ENCODE data around the gene FAM9A.
"Not testable (repeated sequence)": the region's sequence is repeated elsewhere in the genome, so short reads cannot be mapped to it uniquely, and the experiment has no call there.

Gene FAM9A

DNA sequence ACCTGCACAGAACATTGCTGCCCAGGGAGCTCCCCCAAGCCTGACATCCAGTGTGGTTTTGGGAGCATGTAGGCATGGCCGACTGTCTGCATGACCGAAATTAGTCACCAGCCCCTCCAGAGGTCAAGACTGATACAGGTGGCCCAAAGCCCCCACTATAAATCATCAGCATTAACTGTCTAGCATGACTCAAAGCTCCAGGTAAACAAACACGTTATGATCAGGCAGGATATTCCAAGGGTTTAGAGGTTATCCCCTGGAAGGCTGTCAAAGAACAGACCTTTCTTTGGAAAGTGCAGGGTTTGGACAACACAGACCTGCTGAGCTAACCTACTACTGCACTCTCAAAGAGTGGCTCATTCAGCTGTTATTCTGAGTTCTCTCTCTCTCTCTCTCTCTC, 2.1 kb upstream of the FAM9A start:
- DNase-seq (ENCODE audit: low read depth, low spot score), result no peak

DNA sequence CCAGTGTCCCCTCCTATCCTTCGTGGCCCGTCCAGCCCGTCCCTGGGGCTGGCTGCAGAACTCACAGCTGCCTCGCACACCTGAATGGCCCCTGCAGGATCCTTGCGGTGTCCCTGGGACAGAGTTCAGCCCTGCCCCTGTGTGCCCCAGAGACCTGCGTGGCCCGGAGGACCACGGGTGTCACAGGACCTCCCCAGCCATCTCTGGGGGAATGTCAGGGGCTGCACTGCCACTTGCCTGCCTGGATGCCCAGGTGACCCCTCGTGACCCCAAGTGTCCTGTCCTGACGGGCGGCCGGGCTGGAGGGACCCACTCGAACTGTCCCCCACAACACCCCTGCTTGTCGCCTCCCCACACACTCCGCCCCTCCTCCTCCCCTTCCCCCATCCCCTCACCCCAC, 832 bp downstream of the FAM9A start:
- not testable (repeated sequence) for DNase-seq (ENCODE audit: low read depth, low spot score)

DNA sequence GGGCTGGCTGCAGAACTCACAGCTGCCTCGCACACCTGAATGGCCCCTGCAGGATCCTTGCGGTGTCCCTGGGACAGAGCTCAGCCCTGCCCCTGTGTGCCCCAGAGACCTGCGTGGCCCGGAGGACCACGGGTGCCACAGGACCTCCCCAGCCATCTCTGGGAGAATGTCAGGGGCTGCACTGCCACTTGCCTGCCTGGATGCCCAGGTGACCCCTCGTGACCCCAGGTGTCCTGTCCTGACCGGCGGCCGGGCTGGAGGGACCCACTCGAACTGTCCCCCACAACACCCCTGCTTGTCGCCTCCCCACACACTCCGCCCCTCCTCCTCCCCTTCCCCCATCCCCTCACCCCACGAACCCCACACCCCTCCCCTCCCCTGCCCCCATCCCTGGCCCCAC, 1.9 kb downstream of the FAM9A start:
- not testable (repeated sequence) for DNase-seq (ENCODE audit: low read depth, low spot score)

DNA sequence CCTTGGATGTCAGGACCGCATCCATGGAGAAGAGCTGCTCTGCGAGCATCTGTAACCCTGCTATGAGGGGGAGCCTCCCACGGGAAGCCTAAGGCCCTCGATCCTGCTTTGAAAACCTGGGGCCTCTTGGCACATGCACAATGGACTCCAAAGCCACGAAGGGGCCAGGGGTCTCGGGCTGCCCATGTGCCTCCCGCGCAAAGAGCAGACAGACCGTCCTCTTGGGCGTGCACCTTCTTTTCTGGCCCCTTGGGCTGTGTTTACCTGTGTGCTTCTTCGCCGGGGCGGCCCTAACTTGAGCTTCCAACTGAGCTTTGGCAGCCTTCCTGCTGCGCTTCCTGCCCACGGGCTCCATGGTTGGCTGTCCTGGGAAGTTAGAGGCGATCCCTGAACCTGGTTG, 2.5 kb downstream of the FAM9A start:
- DNase-seq (ENCODE audit: low read depth, low spot score), result not testable (repeated sequence)

DNA sequence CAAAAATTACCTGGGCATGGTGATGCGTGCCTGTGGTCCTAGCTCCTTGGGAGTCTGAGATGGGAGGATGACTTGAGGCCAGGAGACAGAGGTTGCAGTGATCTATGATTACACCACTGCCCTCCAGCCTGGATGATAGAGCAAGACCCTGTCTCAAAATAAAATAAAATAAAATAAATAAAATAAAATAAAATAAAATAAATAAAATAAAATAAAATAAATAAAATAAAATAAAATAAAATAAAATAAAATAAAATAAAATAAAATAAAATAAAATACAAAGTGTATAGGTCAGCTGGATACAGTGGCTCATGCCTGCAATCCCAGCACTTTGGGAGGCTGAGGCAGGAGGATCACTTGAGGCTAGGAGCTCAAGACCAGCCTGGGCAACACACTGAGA, 14.1 kb downstream of the FAM9A start:
- not testable (repeated sequence) for DNase-seq (ENCODE audit: low read depth, low spot score)

DNA sequence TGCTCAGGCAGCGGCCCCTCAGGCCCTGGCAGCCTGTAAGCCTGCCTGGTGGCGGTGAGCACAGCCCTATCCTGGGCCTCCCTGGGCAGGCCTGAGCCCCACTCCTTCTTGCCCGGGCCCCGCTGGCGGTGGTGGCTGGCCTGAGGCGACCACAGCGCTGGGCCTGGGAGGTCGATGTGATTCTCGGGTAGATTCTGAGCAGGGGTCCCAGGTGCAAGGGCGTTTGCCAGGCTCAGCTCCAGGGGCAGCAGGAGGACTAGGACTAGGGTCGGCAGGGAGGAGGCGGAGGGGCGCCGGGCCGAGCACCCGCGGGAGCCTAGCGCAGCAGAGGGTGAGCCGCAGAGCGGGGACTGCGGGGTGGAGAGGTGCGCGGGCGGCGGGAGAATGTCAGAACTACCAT, 17.0 kb downstream of the FAM9A start:
- no peak for DNase-seq (ENCODE audit: low read depth, low spot score)

DNA sequence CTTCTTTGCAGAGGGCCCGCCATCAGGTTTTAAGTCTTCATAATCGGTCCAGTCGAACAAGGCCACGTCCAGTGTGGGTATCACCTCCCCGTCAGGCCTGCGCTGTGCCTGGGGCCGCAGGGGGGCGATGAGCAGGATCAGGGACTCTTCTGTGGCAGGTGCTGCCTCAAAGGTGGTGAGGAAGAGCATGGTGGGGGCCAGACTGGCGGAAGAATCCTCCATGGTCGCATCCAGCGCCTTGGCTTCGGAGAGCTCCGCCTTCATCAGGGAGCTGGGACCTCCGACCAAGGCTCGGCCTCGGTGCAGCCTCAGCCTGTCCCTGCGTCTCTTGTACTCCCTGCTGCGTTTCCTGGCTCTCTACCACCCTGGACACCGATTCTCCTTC, 17.5 kb downstream of the FAM9A start:
- DNase-seq (ENCODE audit: low read depth, low spot score), result no peak

DNA sequence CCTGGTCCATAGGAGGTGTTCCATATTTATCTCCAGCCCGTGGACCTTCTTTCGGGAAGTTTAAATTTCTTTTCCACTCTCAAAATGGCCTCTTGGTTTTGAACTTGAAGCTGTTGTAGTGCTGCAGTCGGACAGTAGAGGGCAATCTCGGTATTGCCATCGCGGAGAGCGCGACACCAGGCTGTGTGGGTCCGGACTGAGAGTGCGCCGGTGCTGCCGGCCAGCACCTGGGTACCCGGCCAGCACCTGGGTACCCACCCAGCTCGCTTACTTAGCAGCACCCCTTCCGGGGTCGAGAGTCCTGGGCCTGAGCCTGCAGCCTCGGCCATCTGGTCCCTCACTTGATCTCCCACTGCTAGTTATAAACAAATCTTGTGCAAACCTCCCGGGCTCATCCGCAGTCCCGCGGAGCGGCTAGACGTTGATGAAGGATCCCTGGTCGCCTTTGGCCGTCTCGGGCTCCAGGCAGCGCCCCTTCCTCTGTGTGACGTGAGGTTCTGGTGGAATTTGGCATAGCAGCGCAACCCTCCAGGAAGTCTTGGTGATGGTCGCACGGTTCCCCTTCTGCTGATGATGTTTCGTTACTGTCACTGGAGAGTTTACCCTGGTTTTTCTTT, 18.0 kb downstream of the FAM9A start:
- peak; percentile 7 for DNase-seq (ENCODE audit: low read depth, low spot score)

DNA sequence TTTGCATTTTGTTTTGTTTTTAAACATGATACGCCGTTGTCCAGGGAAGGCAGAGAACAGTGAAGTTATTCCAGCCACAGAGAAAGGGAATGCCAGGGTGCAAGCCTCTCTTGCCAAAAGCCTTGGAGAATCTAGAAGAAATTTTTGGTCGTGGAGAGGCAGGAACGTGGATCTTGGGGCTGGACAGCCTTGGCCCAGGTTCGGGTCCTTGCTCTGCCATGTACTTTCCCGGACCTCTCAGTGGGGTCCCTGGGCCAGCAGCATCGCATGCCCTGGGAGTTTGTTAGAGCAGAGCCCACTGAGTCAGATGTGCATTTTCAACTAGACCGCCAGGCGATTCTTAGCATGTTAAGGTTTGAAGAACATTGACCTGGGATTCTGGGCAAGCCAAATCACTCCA, 18.6 kb downstream of the FAM9A start:
- DNase-seq (ENCODE audit: low read depth, low spot score), result no peak

DNA sequence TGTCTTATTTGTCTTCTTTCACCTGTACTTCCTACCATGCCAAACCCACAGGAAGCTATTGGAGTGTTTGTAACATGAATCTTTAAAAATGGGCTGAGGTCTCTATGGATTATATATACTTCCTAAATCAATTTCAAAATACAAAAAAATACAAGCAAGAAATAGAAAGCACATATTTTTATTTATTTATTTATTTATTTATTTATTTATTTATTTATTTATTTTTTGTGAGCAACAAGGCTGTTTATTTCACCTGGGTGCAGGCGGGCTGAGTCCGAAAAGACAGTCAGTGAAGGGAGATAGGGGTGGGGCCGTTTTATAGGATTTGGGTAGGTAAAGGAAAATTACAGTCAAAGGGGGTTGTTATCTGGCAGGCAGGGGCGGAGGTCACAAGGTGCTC, 19.3 kb downstream of the FAM9A start:
- not testable (repeated sequence) for DNase-seq (ENCODE audit: low read depth, low spot score)

DNA sequence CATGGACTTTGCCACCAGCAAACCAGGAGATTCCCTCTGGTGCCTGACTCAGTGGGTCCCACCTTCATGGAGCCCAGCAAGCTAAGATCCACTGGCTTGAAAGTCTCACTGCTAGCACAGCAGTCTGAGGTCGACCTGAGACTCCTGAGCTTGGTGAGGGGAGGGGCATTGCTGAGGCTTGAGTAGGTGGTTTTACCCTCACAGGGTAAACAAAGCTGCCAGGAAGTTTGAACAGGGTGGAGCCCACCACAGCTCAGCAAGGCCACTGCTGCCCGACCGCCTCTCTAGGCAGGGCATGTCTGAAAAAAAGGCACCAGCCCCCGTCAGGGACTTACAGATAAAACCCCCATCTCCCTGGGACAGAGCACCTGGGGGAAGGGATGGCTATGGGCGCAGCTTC, 28.1 kb downstream of the FAM9A start:
- no peak for DNase-seq (ENCODE audit: low read depth, low spot score)

DNA sequence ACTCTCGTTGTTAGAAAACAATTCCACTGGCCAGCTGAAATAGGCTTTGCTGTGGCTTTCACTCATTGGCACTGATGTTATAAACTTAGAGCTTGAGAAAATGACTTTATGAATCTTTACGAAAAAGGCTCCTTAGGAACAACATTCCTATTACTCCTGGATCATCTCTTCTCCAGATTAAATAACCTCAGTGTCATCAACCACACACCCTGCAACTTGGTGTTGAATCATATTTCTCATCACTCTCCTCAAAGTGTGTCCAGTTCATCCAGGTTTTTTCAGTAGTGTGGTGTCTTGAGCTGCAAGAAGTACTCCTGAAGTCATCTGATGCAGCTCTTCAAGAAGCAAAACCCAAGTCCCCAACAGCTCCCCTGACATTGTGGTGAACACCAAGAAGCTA, 41.2 kb downstream of the FAM9A start:
- no peak for DNase-seq (ENCODE audit: low read depth, low spot score)

DNA sequence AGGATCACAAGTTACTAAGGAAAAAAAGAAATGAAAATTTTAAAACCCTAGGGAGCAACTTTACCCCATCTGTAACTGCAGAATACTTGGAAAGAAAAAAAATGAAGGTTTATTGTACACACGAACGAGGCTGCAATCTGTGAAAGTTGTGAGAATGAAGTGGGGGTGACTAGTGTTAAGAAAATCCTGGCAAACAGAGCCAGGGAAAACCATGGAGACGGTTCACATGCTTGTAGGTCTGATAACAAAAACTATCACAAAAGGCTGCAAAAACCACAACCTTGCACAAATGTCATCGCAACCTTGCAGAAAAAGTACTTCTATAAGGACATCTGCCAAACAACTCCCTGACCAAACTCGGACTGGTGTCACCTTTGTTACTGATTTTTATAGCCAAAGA, 42.5 kb downstream of the FAM9A start:
- DNase-seq (ENCODE audit: low read depth, low spot score), result peak; percentile 25

DNA sequence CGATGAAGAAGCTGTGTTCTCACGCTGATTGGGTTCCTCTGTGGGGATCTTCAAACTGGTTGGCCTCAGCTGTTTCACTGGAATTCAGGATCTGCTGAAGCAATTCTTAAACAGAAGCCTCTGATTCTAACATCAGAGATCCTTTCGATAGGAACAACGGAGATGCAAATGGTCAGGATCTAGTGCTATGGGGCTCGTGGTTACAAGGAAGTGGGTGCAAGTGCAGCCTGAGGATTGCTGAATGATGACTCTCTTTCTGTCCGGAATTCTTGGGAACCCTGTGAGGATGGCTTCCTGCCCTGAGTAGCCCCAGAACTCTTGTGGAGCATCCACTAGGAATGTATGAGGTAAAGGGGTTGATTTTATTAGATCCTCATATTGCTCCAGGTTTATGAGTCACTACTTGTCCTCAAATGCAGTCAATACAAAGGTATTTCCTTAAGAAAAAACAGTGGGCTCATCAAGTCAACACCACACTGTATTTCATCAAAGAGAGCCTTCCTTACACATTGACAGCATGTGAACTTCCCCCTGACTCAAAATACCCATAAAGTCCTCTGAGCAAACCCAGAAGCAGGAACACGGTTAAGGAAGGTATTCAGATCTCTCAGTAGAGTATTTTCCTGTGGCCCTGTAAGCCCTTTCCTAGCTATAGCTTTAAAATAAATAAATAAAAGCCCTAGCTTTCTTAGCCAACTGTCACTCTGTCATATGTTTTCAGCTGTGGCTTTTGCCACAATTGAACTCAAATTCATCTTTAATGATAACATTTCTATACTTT, 43.4 kb downstream of the FAM9A start:
- peak; percentile 6 for DNase-seq (ENCODE audit: low read depth, low spot score)

DNA sequence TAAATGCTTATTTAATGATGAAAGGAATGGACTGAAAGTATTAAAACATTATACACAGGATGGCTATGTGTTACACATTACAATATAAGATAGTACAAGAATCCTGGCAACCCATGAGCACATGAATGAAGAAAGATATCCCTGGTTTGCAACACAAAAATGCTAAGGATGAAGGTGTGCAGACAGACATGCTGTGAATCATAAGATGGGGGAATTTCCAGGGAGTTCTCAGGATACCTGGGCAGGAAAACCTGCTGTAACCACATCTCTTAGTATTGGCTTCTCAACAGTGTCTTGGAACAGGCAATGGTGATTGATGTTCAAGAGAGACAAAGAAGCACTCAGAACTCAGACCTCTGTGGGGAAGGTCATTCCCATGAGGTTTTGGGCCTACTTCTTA, 45.4 kb downstream of the FAM9A start:
- DNase-seq (ENCODE audit: low read depth, low spot score), result no peak

DNA sequence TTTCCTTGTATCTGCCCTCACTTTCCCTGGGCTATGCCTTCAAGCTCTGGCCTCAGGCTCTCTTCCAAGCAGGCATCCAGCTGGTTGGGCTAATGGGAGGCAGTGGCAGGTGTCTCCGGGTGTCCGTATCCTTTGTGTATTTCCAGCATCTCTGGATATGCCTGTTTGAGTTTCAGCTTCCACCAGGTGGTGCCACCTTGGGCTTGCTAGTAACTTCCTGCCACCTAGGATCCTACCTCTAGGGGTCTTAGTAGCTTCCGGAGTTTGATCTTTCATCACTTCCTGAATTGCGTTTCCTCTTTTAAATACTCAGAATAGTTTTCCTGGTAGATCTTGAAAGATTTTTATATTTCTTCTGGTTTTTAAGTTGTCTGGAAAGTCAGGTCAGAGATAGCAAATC, 46.1 kb downstream of the FAM9A start:
- DNase-seq (ENCODE audit: low read depth, low spot score), result no peak

DNA sequence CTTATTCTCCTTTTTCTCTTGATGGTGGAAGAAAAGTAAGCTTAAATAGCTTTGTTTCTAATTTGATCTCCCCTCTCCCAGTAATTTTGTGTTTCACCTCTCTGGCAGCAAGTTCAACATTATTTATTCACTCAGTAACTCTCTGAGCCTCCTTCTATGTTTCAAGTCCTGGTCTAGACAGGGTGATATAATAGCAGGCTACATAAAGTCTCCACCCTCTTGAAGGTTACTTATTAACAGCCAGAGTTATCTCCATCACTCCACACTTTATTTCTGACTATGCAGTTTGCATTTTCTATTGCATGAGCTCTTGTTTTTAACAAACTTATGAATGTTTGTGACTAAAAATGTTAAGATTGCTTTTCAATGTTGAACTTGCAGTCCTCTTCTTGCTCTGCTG, 51.5 kb downstream of the FAM9A start:
- DNase-seq (ENCODE audit: low read depth, low spot score), result no peak

DNA sequence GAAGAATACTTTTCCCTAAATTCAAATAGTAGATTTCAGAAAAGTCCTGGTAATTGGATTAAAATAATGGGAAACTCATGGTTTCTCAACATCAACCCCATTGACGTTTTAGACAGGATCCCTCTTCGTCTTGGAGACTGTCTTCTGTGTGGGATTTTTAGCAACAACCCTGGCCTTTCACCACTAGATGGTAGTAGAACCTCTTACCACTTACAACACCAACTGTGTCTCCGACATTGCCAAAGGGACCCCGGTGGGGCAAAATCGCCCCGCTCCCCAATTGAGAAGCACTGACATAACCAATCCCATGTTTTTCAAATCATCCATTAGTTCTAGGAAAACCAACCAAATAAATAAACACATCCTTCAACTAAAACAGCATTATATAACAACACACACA, 52.3 kb downstream of the FAM9A start:
- peak; percentile 47 for DNase-seq (ENCODE audit: low read depth, low spot score)

DNA sequence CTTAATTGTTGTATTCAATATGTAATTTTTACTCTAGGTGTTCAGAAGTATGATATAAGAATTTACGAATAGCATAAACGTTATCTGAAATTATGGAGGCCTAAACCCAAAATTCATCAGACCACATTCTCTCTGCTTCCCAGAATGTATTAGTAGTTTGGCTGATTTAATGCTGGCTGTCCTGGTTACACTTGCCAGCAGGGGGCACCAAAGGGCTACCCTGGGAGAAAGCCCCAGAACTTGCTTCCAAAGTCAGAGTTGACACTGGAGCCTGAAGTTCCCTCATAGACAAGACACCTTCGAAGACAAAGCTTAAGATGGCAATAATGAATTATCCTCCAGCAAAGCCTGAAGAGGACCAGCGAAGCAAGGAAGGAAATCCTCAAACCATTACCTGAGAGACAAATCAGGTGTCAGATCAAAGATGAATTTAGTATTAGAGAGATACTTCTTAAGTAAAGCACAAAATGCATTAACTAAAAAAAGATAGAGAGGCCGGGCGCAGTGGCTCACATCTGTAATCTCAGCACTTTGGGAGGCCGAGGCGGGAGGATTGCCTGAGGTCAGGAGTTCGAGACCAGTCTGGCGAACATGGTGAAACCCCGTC, 58.0 kb downstream of the FAM9A start:
- DNase-seq (ENCODE audit: low read depth, low spot score), result peak; percentile 45

DNA sequence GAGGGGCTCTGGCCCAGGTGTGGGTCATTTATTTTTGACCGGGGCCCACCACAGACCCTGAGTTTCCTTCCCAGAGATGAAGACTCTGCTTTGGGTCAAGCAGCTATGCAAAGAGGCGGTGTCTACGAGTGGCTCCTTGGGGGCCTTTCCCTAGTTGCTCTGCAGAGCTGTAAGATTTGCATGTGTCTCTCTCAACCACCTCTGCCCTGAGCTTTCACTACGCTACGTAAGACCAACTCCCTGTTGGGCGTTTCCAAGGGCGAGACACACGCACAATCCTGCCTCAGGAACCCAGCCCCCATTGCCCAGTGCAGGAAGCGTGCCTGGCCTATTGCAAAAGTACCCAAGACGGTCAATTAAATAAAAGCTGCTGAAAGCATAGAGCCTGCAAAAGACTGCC, 59.2 kb downstream of the FAM9A start:
- no peak for DNase-seq (ENCODE audit: low read depth, low spot score)
